Nucleus accumbens (tissue), 56 donors: ENCODE results near the gene IL17RC.
A peak's percentile ranks its signal among the peaks of the same experiment; 100 is the strongest.
"Not testable (repeated sequence)": the region's sequence is repeated elsewhere in the genome, so short reads cannot be mapped to it uniquely, and the experiment has no call there.

Experiments used
- DNase-seq, 56 donors: peaks; one replicate each; lab custom pipeline; 2025; lab: John Stamatoyannopoulos, UW

The IL17RC gene

DNA sequence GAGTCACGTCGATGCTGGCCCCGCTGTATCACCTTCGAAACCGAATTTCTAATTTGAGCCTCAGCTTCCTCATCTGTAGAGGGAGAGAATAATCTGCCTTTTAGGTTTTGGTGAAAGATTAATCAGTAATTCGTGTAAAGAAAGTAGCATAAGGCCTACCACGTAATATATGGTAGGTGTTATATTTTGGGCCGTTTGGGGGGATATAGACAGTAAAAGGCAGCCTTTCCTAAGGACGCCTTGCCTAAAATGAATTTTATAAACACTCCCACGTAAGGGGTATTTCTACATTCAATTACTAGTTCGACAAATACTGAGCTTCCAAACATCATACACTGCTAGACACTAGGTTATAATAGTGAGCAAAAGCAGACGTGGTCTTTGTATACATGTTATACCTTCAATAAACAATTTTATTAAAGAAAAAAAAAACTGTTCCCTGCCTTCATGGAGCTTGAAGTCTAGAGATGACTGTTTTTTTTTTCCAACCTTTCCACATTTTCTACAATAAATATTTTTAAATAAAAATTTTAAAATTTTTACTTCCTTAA, 25.8 kb upstream of the IL17RC start:
- no peak for DNase-seq

DNA sequence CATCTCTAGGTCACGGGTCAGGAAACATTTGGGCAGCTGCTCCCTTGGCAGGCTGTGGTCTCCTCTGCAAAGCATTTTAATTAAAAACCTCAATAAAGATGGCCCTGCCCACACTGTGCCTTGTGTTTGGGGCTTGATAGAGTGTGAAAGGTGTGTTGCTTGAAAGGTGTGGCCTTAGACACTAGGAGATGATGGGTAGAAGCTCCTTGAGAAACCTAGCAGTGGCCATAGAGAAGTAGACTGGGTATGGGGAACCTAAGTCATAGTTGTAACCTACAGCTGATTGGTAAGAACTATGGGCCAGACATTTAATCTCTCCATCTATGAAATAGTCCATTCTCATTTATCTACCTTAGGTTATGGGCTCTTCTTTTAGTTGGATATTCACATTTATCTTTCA, 23.2 kb upstream of the IL17RC start:
- no peak for DNase-seq

DNA sequence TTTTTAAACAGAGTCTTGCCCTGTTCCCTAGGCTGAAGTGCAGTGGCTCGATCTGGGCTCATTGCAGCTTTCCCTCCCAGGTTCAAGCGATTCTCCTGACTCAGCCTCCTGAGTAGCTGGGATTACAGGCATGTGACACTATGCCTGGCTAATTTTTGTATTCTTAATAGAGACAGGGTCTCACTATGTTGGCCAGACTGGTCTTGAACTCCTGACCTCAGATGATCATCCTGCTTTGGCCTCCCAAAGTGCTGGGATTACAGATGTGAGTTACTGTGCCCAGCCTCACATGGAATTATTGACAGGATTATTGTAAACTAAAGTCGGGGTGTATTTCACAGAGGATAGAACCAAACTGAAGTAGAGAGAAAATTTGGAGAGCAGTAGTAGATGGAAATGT, 21.2 kb upstream of the IL17RC start:
- not testable (repeated sequence) for DNase-seq

DNA sequence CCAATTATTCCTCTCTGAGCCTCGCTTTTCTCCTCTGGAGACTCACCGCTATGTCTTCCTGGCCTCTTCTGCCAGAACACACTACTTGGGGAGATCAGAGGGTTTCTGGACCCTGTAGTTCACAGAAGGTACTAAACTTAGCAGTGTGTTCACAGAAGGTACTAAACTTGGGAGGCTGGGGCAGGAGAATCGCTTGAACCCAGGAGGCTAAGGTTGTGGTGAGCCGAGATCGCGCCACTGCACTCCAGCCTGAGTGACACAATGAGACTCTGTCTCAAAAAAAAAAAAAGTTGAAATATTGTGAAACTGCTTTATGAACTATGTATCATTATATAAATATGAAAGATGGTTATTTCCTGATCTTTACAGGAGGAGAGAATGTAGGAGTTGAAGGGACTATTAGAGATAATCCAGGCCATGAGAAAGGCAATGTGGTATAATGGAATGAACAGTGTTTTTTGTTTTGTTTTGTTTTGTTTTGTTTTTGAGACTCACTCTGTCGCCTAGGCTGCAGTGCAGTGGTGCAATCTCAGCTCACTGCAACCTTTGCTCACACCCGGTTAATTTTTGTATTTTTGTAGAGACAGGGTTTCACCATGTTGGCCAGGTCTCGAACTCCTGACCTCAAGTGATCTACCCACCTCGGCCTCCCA, 20.0 kb upstream of the IL17RC start:
- DNase-seq, result not testable (repeated sequence)

DNA sequence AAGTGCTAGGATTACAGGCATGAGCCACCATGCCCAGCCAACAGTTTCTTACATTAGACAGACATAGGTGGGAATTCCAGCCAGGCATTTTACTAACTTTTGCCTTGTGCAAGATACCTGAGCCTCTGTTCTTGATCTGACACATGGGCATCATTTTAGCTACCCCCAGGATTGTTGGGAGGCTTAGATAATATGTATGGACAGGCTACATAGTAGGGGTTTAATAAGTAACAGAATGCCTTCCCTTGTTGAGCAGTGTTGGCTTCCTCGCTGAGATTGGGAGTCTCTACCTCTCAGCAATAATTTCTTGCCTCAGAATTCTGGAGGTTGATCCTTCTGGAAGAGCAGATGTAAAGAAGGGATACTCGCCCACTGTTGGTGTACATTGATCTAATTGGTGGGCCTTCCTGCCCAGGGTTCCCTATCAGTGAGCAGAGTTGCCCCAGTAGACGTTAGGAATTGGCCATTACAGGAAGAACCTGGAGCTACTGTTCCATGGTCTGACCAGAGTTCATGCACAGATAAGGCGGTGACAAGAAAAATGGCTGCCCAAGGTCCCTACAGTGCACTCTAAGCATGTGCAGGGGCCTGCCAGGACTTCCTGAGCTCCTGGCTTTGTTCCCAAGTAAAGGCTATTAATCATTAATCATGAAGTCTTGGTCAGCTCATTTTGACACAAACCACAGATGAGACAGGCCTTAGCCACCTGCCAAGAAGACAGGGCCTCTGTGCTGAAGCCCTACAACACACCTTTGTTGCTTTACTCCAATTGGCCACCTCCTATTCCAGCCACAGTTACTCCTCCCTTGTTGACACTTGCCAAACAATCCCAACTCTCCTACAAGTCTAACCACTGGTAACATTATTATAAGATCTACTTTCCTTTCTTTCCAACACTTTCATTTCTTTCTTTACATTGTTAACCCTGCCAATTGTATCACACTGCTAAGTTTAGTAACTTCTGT, 19.2 kb upstream of the IL17RC start:
- no peak for DNase-seq

DNA sequence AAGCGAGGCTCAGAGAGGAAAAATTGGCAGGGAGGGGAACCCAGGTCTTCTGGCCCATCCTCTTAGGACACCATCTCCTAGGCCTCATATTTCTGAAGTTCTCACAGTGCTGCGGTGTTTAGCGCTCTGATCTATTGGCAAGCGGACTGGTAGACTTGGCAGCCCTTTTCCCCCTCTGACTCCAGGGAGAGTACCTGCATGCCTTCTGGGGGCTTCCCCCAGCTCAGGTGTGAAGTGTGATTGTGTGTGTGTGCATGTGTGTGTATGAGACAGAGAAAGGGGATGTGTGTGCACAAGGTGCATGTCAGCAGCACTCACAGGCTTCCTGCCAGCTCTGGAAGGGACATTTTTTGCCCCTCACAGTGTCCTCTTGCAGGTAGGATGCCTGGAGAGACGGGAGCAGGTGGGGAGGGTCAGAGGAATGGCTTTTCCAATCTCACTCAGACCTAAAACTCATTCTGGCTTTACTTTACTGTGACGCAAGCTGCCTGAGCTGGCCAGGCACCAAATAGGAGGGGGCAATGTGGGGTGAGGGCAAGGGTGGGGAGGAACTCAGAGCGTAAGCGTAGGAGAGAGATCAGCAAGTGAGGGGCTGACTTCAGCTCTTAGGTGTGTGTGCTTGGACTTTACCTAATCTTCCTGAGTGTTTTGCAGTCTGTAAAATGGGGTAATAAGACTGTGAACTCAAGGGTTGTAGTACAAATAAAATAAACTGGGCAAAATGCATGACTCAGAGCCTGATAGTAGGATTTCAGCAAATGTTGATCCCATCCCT, 18.2 kb upstream of the IL17RC start:
- DNase-seq, result no peak

DNA sequence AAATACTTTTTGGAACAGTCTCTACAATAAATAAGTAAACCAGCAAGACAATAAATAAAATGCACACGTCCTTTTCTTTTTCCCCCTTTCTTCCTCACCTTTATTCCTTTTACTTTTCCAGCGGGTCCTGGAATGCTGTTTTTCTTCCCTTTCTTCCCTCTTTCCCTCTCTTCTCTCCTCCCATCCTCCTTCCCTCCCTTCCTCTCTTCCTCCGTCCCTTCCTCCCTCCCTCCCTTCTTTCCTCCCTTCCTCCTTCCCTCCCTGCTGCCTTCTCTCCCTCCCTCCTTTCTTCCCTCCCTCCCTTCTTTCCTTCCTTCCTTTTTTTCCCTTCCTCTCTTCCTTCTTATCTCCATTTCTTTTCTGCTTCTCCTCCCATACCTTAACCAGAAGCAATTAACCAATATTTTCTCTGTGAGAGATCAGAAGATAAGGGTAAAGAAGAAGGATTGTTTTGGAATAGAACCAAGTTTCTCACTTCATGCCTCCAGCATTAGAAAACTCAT, 17.6 kb upstream of the IL17RC start:
- no peak for DNase-seq

DNA sequence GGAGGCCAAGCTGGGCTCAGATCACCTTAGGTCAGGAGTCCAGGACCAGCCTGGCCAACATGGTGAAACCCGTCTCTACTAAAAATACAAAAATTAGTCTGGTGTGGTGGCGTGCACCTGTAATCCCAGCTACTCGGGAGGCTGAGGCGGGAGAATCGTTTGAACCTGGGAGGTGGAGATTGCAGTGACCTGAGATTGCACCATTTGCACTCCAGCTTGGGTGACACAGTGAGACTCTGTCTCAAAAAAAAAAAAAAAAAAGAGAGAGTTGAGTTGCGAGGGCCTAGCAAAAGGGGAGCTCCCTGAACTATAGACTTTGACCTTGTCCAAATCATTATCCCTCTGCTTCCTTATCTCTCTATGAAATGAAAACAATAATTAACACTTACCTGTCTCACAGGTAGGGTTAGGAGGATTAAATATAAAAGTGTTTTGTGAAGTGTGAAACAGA, 15.9 kb upstream of the IL17RC start:
- DNase-seq, result not testable (repeated sequence)

DNA sequence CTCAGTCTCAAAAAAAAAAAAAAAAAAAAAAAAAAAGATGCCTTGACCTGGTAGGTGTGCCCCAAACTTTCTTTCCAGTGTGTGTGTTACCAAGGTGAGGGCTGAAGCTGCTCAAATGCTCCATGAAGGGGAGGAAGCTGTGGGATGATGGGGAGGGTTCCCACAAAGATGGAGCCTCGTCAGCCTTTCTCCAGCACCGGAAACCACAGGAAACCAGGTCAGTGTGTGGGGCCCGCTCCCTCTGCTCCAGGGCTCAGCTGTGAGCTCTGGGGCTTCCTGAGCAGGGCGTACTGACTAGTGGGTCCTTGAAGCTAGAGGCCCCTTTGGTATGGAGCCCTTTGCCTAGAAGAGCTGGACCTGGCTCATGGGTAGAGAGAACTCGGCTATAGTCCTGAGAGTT, 14.9 kb upstream of the IL17RC start:
- DNase-seq, result no peak

DNA sequence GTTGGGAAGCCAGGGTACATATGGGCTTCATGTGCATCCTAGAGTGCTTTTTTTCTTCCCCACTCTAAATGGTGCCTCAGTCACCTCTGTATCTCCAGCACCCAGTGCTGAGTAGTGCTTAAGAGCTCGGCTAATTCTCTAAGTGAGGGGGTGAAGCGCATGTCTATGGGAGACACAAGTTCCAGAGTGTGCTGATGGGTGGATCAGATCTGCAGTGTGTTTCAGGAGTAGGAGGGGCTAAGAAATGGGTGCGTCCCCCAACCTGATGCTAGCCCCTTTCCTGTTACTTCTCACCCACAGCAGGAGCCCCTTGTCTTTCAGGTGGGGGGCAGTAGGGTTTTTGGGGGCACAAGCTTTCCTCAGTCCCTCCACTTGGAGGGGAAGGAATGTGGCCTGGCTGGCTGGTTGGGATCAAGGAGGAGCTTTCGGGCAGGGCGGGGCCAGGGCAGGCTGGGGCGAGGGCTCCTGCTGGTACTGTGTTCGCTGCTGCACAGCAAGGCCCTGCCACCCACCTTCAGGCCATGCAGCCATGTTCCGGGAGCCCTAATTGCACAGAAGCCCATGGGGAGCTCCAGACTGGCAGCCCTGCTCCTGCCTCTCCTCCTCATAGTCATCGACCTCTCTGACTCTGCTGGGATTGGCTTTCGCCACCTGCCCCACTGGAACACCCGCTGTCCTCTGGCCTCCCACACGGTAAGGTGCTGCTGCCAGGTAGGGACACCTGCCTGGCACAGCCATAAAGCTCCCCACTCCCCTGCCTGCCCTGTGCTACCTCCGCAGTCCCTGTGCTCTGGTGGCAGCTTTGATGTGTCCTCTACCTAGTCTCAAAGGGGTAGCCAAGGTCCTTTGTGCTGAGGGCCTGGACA, 14.3 kb upstream of the IL17RC start, which contains the start of gene IL17RE:
TSS of gene IL17RE (plus strand) at position 477 of the 866 bp plus-strand sequence. CDS start at position 562, 85 bp downstream.
- DNase-seq, result peak in 18 of 56 donors; percentile 4 to 55 (median 26)

DNA sequence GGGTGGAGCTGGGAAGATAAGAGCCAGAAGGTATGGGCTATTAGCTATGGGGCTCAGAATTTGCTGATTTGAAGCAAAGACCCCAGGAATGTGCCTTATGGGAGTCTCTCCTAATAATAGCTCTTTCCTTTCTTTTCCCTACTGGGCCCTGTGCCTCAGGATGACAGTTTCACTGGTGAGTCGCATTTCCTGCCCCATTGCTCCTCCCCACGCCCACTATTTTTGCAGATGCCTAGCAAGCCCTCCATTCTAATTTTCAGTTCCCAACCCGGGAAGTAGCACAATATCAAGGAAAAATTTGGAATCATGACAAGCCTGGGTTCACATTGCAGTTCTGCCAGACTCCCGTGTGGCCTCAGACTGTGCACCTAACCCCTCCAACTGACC, 13.7 kb upstream of the IL17RC start:
- peak in 8 of 56 donors; percentile 3 to 38 (median 6) for DNase-seq

DNA sequence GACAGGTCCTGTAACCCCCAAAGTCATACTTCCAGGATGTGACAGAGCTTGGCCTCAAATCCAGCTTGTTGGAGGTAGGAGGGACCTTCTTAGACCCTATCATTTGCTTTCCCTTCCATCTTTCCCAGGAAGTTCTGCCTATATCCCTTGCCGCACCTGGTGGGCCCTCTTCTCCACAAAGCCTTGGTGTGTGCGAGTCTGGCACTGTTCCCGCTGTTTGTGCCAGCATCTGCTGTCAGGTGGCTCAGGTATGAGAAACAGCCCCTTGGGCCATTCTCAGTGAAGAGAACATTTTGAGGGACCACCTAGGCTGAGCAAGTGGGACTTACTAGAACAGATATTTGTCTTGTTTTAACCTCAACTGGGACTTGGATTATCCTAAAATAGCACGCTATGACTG, 13.0 kb upstream of the IL17RC start:
- no peak for DNase-seq

DNA sequence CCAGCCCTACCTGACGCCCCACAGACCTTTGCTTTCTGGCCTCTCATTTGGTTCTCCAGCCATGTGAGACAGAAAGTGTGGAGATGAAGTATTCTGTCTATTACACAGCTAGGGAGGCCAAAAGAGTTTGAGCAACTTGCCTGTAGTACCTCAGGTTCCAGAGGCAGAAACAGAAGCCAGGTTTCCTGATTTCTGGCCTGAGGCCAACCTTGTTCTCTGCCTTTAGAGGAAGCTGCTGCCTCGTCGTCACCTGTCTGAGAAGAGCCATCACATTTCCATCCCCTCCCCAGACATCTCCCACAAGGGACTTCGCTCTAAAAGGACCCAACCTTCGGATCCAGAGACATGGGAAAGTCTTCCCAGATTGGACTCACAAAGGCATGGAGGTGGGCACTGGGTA, 10.4 kb upstream of the IL17RC start:
- no peak for DNase-seq

DNA sequence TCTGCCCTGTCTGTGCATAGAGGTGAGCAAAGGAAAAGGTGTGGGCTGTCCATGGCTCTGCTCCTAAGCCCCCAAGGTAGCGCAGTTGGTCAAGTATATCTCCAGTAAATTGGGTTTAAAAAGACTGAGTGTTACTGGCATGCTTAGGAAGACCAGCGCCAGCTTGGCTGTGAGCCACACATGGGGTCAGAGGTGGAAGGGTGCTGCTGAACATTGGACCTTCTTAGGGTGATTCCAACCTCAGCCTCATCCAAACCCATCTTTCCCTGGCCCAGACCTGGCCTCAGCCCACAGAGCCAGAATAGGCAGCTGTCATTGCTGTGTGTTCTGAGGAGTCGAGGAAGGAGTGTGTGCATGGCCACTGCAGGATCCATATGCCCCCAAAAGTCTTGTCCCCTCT, 8.6 kb upstream of the IL17RC start:
- DNase-seq, result no peak

DNA sequence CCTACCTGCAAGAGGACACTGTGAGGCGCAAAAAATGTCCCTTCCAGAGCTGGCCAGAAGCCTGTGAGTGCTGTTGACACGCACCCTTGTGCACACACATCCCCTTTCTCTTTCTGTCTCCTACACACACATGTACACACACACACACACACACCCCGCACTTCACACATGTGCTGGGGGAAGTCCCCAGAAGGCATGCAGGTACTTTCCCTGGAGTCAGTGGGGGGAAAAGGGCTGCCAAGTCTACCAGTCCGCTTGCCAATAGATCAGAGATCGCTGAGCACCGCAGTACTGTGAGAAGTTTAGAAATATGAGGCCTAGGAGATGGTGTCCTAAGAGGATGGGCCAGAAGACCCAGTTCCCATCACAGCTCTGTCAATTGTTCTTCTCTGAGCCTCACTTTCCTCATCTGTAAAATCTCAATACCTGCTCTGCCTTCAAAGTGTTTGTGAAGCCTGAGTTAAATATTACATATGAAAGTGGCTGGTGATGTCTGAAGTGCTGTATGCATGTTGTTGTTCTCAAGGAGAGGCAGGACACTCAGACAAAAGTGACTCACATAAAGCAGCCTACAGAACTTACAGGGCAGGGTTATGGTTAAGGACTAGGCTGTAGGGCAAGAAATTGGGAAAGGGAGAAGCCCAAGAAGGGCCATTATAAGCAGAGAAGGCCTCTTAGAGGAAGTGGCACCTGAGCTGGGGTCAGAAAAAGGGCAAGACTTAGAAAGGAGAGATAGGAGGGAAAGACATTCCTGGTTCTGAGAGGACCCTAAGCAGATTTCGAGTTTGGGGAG, 7.5 kb upstream of the IL17RC start:
- DNase-seq, result no peak

DNA sequence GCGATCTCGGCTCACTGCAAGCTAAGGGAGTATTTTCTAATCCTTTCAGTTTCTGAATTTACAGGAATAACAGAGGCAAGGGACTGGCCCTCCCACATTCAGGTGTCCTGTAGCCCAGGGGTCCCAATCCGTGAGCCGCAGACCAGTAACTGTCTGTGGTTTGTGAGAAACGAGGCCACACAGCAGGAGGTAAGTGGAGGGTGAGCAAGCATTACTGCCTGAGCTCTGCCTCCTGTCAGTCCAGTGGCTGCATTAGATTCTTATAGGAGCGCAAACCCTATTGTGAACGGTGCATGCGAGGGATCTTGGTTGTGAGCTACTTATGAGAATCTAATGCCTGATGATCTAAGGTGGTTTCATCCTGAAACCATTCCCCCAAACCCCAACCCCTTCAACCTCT, 5.0 kb upstream of the IL17RC start:
- DNase-seq, result no peak

DNA sequence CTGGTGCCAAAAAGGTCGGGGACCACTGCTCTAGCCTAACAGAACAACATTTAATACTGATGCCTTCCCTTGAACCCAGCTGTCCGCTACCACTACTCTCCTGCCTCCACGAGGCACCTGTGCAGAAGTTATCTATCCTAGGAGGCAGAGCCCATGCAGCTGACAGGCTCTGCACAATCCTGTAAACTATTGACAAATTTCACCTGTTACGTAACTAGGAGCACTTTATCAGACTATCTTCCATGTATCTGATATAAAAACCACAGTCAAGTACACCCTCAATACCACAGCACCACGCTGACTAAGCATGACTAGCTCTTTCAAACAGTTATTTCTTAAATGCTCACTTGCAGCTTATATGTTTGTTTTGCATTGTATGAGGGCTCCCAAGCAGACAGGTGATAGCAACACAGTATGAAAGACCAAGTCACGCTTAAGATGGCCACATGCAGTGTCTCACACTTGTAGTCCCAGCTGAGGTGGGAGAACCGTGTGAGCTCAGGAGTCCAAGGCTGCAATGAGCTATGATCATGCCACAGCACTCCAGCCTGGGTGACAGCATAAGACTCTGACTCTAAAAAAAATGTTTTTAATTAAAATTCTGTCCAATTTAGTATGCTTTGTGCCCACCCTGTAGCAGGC, 4.5 kb upstream of the IL17RC start:
- DNase-seq, result no peak

DNA sequence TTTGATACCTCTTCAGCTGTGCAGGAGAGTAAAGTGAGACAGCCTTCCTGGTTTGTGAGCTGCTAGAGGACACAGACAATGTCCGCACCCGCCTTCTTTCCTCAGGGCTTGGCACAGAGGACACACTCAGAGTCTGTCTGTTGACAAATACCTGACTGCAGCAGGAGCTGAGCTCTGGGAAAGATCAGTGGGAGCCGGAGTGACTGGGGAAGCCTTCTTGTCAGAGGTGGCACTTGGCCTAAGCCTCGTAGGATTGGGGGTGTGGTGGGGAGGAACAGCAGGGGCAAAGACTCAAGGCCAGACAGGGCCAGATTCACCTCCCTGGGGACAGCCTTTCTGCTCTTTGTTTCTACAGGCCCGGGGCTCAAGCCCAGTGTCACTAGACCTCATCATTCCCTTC, 3.3 kb upstream of the IL17RC start:
- no peak for DNase-seq
